NCI-H128 (cell line): ENCODE measurements around the gene LANCL2.
"Not testable (repeated sequence)": the region's sequence is repeated elsewhere in the genome, so short reads cannot be mapped to it uniquely, and the experiment has no call there.

Experiments
- DNase-seq: peaks from one replicate; lab custom pipeline; 2025; ENCODE audit not compliant: unreplicated experiment; lab: John Stamatoyannopoulos, UW

The LANCL2 gene

GRCh38 chr7:55365205-55365674, at the start of gene LANCL2:
Gene LANCL2 (plus strand): TSS chr7:55365337. CDS start chr7:55366026, 689 bp downstream.
- no peak for DNase-seq

- no peak for DNase-seq
These were observed 39.8 kb upstream of the LANCL2 start for GRCh38 chr7:55325371-55325792.

GRCh38 chr7:55326081-55326835, 38.9 kb upstream of the LANCL2 start:
- DNase-seq = no peak

- no peak for DNase-seq
These were observed 38.1 kb upstream of the LANCL2 start for GRCh38 chr7:55326945-55327626.

GRCh38 chr7:55335151-55335550, 30.0 kb upstream of the LANCL2 start:
- no peak for DNase-seq

- no peak for DNase-seq
These were observed 29.4 kb upstream of the LANCL2 start for GRCh38 chr7:55335786-55336185.

GRCh38 chr7:55336540-55336939, 28.6 kb upstream of the LANCL2 start:
- no peak for DNase-seq

- DNase-seq = no peak
These were observed 25.8 kb upstream of the LANCL2 start for GRCh38 chr7:55339033-55340000.

- DNase-seq = no peak
These were observed 22.8 kb upstream of the LANCL2 start for GRCh38 chr7:55342216-55342871.

GRCh38 chr7:55343002-55343781, 21.9 kb upstream of the LANCL2 start:
- no peak for DNase-seq

GRCh38 chr7:55343860-55344606, 21.1 kb upstream of the LANCL2 start:
- no peak for DNase-seq

GRCh38 chr7:55344840-55345239, 20.3 kb upstream of the LANCL2 start:
- DNase-seq = no peak

- no peak for DNase-seq
These were observed 19.8 kb upstream of the LANCL2 start for GRCh38 chr7:55345292-55345691.

- DNase-seq = no peak
These were observed 16.6 kb upstream of the LANCL2 start for GRCh38 chr7:55348502-55348901.

GRCh38 chr7:55349121-55349520, 16.0 kb upstream of the LANCL2 start:
- no peak for DNase-seq

GRCh38 chr7:55350281-55350680, 14.9 kb upstream of the LANCL2 start:
- no peak for DNase-seq

GRCh38 chr7:55351263-55351662, 13.9 kb upstream of the LANCL2 start:
- DNase-seq = no peak

GRCh38 chr7:55352947-55353273, 12.2 kb upstream of the LANCL2 start:
- DNase-seq = not testable (repeated sequence)

- no peak for DNase-seq
These were observed 4.7 kb upstream of the LANCL2 start for GRCh38 chr7:55360486-55360885.
